NCI-H524 treated with DMSO at 0.1 percent for 48 hours (cell line): ENCODE measurements around the gene ZFYVE28.
A peak's percentile ranks its signal among the peaks of the same experiment; 100 is the strongest.
"Not testable (repeated sequence)": the region's sequence is repeated elsewhere in the genome, so short reads cannot be mapped to it uniquely, and the experiment has no call there.

Experiments used
- DNase-seq: peaks from one replicate; lab custom pipeline; 2025; lab: John Stamatoyannopoulos, UW

ZFYVE28 gene

GRCh38 chr4:2286904-2287593 lies 131.4 kb downstream of the ZFYVE28 start:
- DNase-seq, result peak; percentile 25

- no peak for DNase-seq
Measured at GRCh38 chr4:2285613-2286381, 132.6 kb downstream of the ZFYVE28 start.

GRCh38 chr4:2284934-2285612 lies 133.4 kb downstream of the ZFYVE28 start:
- no peak for DNase-seq

GRCh38 chr4:2284161-2284933 lies 134.1 kb downstream of the ZFYVE28 start:
- no peak for DNase-seq

- DNase-seq, result no peak
Measured at GRCh38 chr4:2283199-2283711, 135.2 kb downstream of the ZFYVE28 start.

GRCh38 chr4:2281575-2282343 lies 136.7 kb downstream of the ZFYVE28 start:
- DNase-seq, result no peak

- DNase-seq, result no peak
Measured at GRCh38 chr4:2280531-2281300, 137.7 kb downstream of the ZFYVE28 start.

GRCh38 chr4:2277956-2278355 lies 140.5 kb downstream of the ZFYVE28 start:
- no peak for DNase-seq

GRCh38 chr4:2276581-2277325 lies 141.7 kb downstream of the ZFYVE28 start:
- DNase-seq, result no peak

- DNase-seq, result no peak
Measured at GRCh38 chr4:2275546-2276251, 142.7 kb downstream of the ZFYVE28 start.

- not testable (repeated sequence) for DNase-seq
Measured at GRCh38 chr4:2275044-2275397, 143.4 kb downstream of the ZFYVE28 start.

GRCh38 chr4:2274320-2275043 lies 144.0 kb downstream of the ZFYVE28 start:
- DNase-seq, result no peak

- DNase-seq, result no peak
Measured at GRCh38 chr4:2273657-2274319, 144.7 kb downstream of the ZFYVE28 start.

GRCh38 chr4:2273221-2273620 lies 145.2 kb downstream of the ZFYVE28 start:
- DNase-seq, result no peak

- no peak for DNase-seq
Measured at GRCh38 chr4:2272828-2273120, 145.7 kb downstream of the ZFYVE28 start.

- DNase-seq, result no peak
Measured at GRCh38 chr4:2272026-2272827, 146.2 kb downstream of the ZFYVE28 start.
